ENCODE data around the gene APLP1.

DNA sequence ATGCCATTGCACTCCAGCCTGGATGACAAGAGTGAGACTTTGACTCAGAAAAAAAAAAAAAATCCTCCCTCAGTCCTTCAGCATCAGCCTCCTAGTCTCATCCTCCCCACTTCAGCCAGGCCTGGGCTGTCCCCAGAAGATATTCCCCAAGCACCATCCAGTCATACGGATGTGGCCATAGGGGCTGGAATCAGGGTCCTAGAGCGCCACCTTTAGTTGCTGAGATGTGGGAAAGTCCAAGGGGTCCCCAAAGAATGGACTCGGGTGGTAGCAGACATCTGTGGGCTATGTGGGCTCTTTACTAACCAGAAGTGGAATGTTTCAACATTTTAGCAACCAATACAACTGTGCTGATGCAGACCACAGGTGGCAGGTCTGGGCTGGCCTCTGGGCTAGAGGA, 42.8 kb downstream of the APLP1 start:
- TF ChIP-seq, protein P1, sequence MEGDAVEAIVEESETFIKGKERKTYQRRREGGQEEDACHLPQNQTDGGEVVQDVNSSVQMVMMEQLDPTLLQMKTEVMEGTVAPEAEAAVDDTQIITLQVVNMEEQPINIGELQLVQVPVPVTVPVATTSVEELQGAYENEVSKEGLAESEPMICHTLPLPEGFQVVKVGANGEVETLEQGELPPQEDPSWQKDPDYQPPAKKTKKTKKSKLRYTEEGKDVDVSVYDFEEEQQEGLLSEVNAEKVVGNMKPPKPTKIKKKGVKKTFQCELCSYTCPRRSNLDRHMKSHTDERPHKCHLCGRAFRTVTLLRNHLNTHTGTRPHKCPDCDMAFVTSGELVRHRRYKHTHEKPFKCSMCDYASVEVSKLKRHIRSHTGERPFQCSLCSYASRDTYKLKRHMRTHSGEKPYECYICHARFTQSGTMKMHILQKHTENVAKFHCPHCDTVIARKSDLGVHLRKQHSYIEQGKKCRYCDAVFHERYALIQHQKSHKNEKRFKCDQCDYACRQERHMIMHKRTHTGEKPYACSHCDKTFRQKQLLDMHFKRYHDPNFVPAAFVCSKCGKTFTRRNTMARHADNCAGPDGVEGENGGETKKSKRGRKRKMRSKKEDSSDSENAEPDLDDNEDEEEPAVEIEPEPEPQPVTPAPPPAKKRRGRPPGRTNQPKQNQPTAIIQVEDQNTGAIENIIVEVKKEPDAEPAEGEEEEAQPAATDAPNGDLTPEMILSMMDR (IDR thresholded peaks at IDR 0.05): no peak
- no peak for TF ChIP-seq POLR2A (IDR thresholded peaks at IDR 0.05)

All from right lobe of liver (tissue), 4 donors.